ENCODE results near the gene KRTAP12-4.
"Not testable (repeated sequence)": the region's sequence is repeated elsewhere in the genome, so short reads cannot be mapped to it uniquely, and the experiment has no call there.

Gene KRTAP12-4

DNA sequence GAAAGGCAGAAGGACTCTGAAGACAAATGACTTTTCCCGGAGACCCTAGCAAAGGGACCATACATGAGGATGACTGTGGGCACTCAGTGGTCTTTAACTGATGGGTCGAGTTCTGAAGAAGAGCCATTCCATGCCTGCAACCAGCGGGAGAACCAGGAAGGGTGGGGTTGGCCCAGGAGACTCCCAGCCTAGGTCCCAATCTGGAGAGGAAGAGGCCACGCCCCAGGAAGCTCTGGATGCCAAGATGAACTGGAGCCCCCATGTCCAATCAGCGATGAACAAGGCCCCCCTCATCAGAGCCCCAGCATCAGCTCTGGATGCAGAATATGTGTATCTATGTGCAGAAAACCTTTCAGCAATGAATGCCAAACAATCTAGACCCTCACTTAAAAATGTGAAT lies 13.7 kb downstream of the KRTAP12-4 start:
- ATAC-seq = no peak
- TF ChIP-seq TOX (CRISPR knock-in tag; IDR thresholded peaks at IDR 0.05; ENCODE audit: borderline replicate concordance) = no peak
- no peak for TF ChIP-seq PPARA (CRISPR knock-in tag; IDR thresholded peaks at IDR 0.05; ENCODE audit: borderline replicate concordance)
- TF ChIP-seq CSDC2 (CRISPR knock-in tag; IDR thresholded peaks at IDR 0.05) = no peak
- no peak for TF ChIP-seq ZNF8 (CRISPR knock-in tag; IDR thresholded peaks at IDR 0.05)
- TF ChIP-seq PATZ1 (CRISPR knock-in tag; IDR thresholded peaks at IDR 0.05; ENCODE audit: borderline replicate concordance) = no peak
- TF ChIP-seq ZNF70 (CRISPR knock-in tag; IDR thresholded peaks at IDR 0.05) = no peak
- no peak for TF ChIP-seq TCF4 (CRISPR knock-in tag; IDR thresholded peaks at IDR 0.05; ENCODE audit: borderline replicate concordance)
- TF ChIP-seq ISL1 (CRISPR knock-in tag; IDR thresholded peaks at IDR 0.05) = no peak
- TF ChIP-seq OSR1 (CRISPR knock-in tag; IDR thresholded peaks at IDR 0.05) = no peak
- no peak for TF ChIP-seq GLIS3 (CRISPR knock-in tag; IDR thresholded peaks at IDR 0.05)
- TF ChIP-seq SNAI2 (CRISPR knock-in tag; IDR thresholded peaks at IDR 0.05) = no peak
- no peak for TF ChIP-seq POU6F1 (CRISPR knock-in tag; IDR thresholded peaks at IDR 0.05; ENCODE audit: borderline replicate concordance, low read depth)
- no peak for TF ChIP-seq RARB (CRISPR knock-in tag; IDR thresholded peaks at IDR 0.05)
- TF ChIP-seq ZNF565 (CRISPR knock-in tag; conservative IDR thresholded peaks at IDR 0.05; ENCODE audit: low read depth) = no peak
- no peak for TF ChIP-seq ESRRG (CRISPR knock-in tag; IDR thresholded peaks at IDR 0.05)
- no peak for TF ChIP-seq ZC3H10 (CRISPR knock-in tag; IDR thresholded peaks at IDR 0.05)

GRCh38 chr21:44639331-44639655 lies 15.2 kb downstream of the KRTAP12-4 start:
- no peak for ATAC-seq
- TF ChIP-seq ZFP30 (CRISPR knock-in tag; IDR thresholded peaks at IDR 0.05) = no peak
- no peak for TF ChIP-seq ZFP3 (CRISPR knock-in tag; IDR thresholded peaks at IDR 0.05)
- no peak for TF ChIP-seq PPARA (CRISPR knock-in tag; IDR thresholded peaks at IDR 0.05; ENCODE audit: borderline replicate concordance)

- not testable (repeated sequence) for ATAC-seq
These were observed 15.7 kb downstream of the KRTAP12-4 start for GRCh38 chr21:44638506-44639330.

DNA sequence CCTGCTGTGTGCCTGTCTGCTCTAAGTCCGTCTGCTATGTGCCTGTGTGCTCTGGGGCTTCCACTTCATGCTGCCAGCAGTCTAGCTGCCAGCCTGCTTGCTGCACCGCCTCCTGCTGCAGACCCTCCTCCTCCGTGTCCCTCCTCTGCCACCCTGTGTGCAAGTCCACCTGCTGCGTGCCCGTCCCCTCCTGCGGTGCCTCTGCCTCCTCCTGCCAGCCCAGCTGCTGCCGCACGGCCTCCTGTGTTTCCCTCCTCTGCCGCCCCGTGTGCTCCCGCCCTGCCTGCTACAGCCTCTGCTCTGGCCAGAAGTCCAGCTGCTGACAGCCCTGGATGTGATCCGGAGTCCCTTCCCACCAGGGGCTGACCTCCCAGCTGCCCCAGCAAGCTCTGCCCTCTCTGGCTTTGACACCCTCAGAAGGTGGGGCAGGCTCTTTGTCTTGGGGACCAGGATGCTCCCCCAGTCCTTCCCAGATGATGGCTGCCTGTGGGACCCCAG lies 16.6 kb downstream of the KRTAP12-4 start:
- ATAC-seq = not testable (repeated sequence)

DNA sequence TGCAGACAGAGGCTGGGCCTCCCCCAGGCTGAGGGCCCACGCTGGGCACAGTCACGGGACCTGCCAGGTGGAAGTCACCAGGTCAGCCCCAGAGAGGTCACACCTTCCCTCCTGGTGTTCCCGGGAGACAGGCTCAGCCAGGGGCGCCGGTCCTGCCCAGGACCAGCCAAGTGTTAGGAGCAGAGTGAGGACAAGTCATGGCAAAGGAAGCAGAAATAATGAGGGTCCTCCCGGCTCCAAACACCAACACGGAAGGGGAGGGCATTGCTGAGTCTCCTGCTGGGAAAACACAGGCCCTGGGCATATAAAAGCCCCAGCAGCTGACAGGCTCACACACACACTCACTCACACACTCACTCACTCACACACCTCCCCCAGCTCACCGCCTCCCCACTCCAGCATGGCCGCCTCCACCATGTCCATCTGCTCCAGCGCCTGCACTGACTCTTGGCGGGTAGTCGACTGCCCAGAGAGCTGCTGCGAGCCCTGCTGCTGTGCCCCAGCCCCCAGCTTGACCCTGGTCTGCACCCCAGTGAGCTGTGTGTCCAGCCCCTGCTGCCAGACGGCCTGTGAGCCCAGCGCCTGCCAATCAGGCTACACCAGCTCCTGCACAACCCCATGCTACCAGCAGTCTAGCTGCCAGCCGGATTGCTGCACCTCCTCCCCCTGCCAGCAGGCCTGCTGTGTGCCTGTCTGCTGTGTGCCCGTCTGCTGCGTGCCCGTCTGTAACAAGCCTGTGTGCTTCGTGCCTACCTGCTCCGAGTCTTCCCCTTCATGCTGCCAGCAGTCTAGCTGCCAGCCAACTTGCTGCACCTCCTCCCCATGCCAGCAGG lies 17.2 kb downstream of the KRTAP12-4 start, which contains the start of gene KRTAP10-10:
TSS of gene KRTAP10-10 (plus strand) at position 339 of the 833 bp plus-strand sequence. CDS start at position 401, 62 bp downstream.
- TF ChIP-seq BACH2 (CRISPR knock-in tag; IDR thresholded peaks at IDR 0.05; ENCODE audit: borderline replicate concordance) (no peak), ZFP30 (CRISPR knock-in tag; IDR thresholded peaks at IDR 0.05) (no peak), OSR1 (CRISPR knock-in tag; IDR thresholded peaks at IDR 0.05) (no peak), ARNTL (CRISPR knock-in tag; IDR thresholded peaks at IDR 0.05; ENCODE audit: borderline replicate concordance, low read depth) (no peak), ZFP3 (CRISPR knock-in tag; IDR thresholded peaks at IDR 0.05) (no peak), GLIS3 (CRISPR knock-in tag; IDR thresholded peaks at IDR 0.05) (no peak), ISL1 (CRISPR knock-in tag; IDR thresholded peaks at IDR 0.05) (no peak), TSHZ2 (CRISPR knock-in tag; IDR thresholded peaks at IDR 0.05) (no peak), TCF4 (CRISPR knock-in tag; IDR thresholded peaks at IDR 0.05; ENCODE audit: borderline replicate concordance) (no peak)
- TF ChIP-seq, protein P1, sequence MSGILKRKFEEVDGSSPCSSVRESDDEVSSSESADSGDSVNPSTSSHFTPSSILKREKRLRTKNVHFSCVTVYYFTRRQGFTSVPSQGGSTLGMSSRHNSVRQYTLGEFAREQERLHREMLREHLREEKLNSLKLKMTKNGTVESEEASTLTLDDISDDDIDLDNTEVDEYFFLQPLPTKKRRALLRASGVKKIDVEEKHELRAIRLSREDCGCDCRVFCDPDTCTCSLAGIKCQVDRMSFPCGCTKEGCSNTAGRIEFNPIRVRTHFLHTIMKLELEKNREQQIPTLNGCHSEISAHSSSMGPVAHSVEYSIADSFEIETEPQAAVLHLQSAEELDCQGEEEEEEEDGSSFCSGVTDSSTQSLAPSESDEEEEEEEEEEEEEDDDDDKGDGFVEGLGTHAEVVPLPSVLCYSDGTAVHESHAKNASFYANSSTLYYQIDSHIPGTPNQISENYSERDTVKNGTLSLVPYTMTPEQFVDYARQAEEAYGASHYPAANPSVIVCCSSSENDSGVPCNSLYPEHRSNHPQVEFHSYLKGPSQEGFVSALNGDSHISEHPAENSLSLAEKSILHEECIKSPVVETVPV (CRISPR knock-in tag; IDR thresholded peaks at IDR 0.05) = no peak
- TF ChIP-seq, protein P2, sequence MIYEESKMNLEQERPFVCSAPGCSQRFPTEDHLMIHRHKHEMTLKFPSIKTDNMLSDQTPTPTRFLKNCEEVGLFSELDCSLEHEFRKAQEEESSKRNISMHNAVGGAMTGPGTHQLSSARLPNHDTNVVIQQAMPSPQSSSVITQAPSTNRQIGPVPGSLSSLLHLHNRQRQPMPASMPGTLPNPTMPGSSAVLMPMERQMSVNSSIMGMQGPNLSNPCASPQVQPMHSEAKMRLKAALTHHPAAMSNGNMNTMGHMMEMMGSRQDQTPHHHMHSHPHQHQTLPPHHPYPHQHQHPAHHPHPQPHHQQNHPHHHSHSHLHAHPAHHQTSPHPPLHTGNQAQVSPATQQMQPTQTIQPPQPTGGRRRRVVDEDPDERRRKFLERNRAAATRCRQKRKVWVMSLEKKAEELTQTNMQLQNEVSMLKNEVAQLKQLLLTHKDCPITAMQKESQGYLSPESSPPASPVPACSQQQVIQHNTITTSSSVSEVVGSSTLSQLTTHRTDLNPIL (CRISPR knock-in tag; IDR thresholded peaks at IDR 0.05; ENCODE audit: low read depth) = no peak

More for the DNA sequence above, 17.2 kb downstream of the KRTAP12-4 start, which contains the start of gene KRTAP10-10:
- ATAC-seq = no peak
